ENCODE results near the gene KSR2. TPM values are rescaled to one million over a fixed set of nuclear protein-coding genes. Genes with fewer than 3 reads are reported as not detected.

KSR2 gene
- total RNA-seq, 4 donors from 2014 or later, result 0.02 to 0.10 TPM; not detected in 2

DNA sequence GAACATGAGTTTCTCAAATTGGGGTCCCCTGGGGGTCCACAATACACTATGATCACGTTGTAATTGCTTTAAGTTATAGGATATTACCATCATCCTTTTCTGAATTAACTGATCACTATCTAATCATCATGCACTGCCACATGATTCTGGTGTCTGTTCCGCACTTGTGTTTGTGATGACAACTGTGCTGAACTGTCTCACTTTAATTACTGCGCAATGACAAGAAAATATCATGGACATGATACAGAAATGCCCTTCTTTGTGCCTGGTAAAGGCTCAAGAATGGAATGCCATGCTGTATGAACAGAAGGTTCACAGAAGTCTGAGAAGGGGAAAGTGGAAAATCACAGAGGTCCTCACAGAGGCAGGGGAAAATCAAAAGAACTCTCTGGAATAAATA is 541.6 kb downstream of the KSR2 start:
- H3K27ac ChIP-seq, result peak overlapping the region in 1 of 4 donors; percentile 5
- TF ChIP-seq, protein P1, sequence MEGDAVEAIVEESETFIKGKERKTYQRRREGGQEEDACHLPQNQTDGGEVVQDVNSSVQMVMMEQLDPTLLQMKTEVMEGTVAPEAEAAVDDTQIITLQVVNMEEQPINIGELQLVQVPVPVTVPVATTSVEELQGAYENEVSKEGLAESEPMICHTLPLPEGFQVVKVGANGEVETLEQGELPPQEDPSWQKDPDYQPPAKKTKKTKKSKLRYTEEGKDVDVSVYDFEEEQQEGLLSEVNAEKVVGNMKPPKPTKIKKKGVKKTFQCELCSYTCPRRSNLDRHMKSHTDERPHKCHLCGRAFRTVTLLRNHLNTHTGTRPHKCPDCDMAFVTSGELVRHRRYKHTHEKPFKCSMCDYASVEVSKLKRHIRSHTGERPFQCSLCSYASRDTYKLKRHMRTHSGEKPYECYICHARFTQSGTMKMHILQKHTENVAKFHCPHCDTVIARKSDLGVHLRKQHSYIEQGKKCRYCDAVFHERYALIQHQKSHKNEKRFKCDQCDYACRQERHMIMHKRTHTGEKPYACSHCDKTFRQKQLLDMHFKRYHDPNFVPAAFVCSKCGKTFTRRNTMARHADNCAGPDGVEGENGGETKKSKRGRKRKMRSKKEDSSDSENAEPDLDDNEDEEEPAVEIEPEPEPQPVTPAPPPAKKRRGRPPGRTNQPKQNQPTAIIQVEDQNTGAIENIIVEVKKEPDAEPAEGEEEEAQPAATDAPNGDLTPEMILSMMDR (IDR thresholded peaks at IDR 0.05 in 4 of 5, conservative IDR thresholded peaks at IDR 0.05 in 1 of 5), result no peak
- no peak for TF ChIP-seq POLR2A (IDR thresholded peaks at IDR 0.05)
- H3K27me3 ChIP-seq, result no peaks in the 10 kb centered on the region
- H3K4me1 ChIP-seq, result peaks cover 4 to 5% of the 10 kb centered on the region in 2 donors
- in situ Hi-C loops (cut with MboI; ENCODE audit: low sequenced_read_pairs in 4 of 4) (no loop called here), intact Hi-C loops (cut with DNase I; ENCODE audit: low total_unique reads) (no loop called here)
- no peak for DNase-seq
- ATAC-seq, result no peak
- H3K36me3 ChIP-seq, result no peaks in the 10 kb centered on the region
- H3K9me3 ChIP-seq, result no peaks in the 10 kb centered on the region
- no peak overlapping the region for H3K4me3 ChIP-seq

DNA sequence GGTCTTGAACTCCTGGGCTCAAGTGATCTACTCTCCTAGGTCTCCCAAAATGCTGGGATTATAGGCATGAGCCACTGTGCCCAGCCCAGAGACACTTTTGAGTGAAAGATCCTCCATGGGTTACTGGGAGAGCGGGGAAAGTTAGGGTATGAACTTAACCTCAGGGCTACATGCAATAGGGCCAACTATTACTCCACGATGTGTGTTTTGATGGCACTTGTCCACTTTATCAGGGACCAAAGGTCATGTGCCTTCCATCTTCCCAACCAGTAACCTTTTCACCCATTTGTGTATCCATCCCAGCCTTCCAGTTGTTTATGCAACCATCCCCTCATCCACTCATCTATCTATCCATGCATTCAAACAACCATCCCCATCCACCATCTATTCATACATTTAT is 546.8 kb downstream of the KSR2 start:
- intact Hi-C loops (cut with DNase I; ENCODE audit: low total_unique reads), result no loop called here
- no peaks in the 10 kb centered on the region for H3K27me3 ChIP-seq
- peak overlapping the region in 1 of 4 donors; percentile 37 for H3K27ac ChIP-seq
- ATAC-seq (no peak), DNase-seq (no peak)
- in situ Hi-C loops (cut with MboI; ENCODE audit: low sequenced_read_pairs in 4 of 4), result no loop called here
- H3K4me1 ChIP-seq, result peaks cover 13 to 23% of the 10 kb centered on the region in 2 donors
- H3K4me3 ChIP-seq, result no peak overlapping the region
- H3K9me3 ChIP-seq, result no peaks in the 10 kb centered on the region
- no peaks in the 10 kb centered on the region for H3K36me3 ChIP-seq
- TF ChIP-seq, protein P1 (IDR thresholded peaks at IDR 0.05 in 4 of 5, conservative IDR thresholded peaks at IDR 0.05 in 1 of 5), result no peak
- TF ChIP-seq POLR2A (IDR thresholded peaks at IDR 0.05), result no peak

DNA sequence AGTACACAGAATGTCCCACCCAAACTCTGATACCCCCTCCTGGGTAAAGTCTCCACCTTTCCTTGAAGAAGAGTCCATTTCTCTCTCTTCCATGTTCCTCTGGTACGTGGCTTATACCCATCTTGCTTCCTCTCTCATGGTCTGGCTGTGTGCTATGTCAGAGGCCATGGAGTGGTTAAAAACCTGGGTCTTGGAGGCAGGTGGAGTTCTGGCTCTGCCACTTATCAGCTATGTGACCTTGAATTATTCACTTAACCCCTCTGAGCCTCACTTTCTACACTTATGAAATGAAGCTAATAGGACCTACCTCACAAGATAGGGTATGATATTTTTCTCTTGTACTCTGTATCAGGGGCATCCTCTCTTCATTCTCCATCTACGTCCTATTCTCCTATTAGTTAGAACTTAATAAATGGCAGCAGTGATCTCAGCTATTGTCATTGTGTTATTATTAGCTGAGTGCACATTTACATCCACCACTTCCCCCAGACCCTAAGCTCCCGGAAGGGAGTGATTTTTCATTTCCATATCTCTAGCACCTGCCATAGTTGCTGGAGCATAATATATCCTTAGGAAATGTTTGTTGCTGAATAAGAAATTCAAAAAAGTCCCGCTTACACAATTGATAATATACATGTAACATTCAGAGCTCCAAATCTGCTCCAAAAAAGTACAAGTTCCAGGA is 547.6 kb downstream of the KSR2 start:
- TF ChIP-seq POLR2A (IDR thresholded peaks at IDR 0.05), result no peak
- TF ChIP-seq, protein P1 (IDR thresholded peaks at IDR 0.05 in 4 of 5, conservative IDR thresholded peaks at IDR 0.05 in 1 of 5), result no peak
- Histone ChIP-seq H3K4me3 (no peak overlapping the region), H3K4me1 (peaks cover 21 to 30% of the 10 kb centered on the region in 2 donors), H3K9me3 (no peaks in the 10 kb centered on the region), H3K36me3 (no peaks in the 10 kb centered on the region), H3K27ac (peak overlapping the region in 1 of 4 donors; percentile 37), H3K27me3 (no peaks in the 10 kb centered on the region)
- intact Hi-C loops (cut with DNase I; ENCODE audit: low total_unique reads) (no loop called here), in situ Hi-C loops (cut with MboI; ENCODE audit: low sequenced_read_pairs in 4 of 4) (no loop called here)
- DNase-seq (no peak), ATAC-seq (no peak)

DNA sequence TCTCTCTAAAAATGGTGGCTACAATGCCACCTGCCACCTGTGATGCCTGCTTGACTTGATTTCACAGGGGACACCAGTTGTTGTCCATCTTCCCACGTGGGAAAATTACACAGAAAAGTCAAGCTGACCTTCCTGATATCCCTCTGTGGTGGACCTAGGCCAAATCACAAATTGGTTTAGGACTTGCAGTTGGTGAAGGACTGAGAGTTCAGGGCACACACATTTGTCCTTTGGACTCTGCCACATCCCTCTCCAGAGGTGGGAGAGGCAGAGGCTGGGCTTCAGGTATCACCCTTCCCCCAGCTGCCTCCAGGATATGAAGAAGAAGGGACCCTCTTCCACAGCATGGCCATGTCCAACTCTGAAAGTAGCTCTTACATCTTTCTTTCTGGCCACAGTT is 551.8 kb downstream of the KSR2 start:
- H3K4me1 ChIP-seq, result peaks cover 46 to 48% of the 10 kb centered on the region in 2 donors
- in situ Hi-C loops (cut with MboI; ENCODE audit: low sequenced_read_pairs in 4 of 4) (no loop called here), intact Hi-C loops (cut with DNase I; ENCODE audit: low total_unique reads) (no loop called here)
- H3K27ac ChIP-seq, result peak overlapping the region; percentile 79 to 89 (median 84)
- H3K4me3 ChIP-seq, result no peak overlapping the region
- ATAC-seq (no peak), DNase-seq (no peak)
- no peaks in the 10 kb centered on the region for H3K9me3 ChIP-seq
- TF ChIP-seq, protein P1 (IDR thresholded peaks at IDR 0.05 in 4 of 5, conservative IDR thresholded peaks at IDR 0.05 in 1 of 5), result no peak
- TF ChIP-seq POLR2A (IDR thresholded peaks at IDR 0.05), result no peak
- H3K27me3 ChIP-seq, result no peaks in the 10 kb centered on the region
- H3K36me3 ChIP-seq, result no peaks in the 10 kb centered on the region

Data from gastrocnemius medialis (tissue), 4 donors.